Measurements from ENCODE around the gene CCL16.

CCL16 gene

GRCh38 chr17:35982409-35983191, 1.3 kb upstream of the CCL16 start:
- no peaks in the 10 kb centered on the region for H4K20me1 ChIP-seq (ENCODE audit: insufficient read depth, low read length)
- no peaks in the 10 kb centered on the region for H3K27me3 ChIP-seq (ENCODE audit: insufficient read depth, low read length, poor library complexity)
- ATAC-seq (ENCODE audit: insufficient read depth, low read depth) (no peak), DNase-seq (no peak)
- no peak overlapping the region for H3K4me2 ChIP-seq (ENCODE audit: insufficient read depth, low read length)
- no peak overlapping the region for H3K9ac ChIP-seq (ENCODE audit: low read depth, low read length)
- no peaks in the 10 kb centered on the region for H3K9me3 ChIP-seq (ENCODE audit: insufficient read depth, low read length, severe bottlenecking)
- H3K4me3 ChIP-seq (ENCODE audit: low read depth in 1 of 2, low read length in 2 of 2) = no peak overlapping the region
- H3K36me3 ChIP-seq (ENCODE audit: insufficient read depth, low read length) = no peaks in the 10 kb centered on the region
- no peak overlapping the region for H3K27ac ChIP-seq (ENCODE audit: low read length)
- no peak overlapping the region for H2AFZ ChIP-seq (ENCODE audit: low read depth, low read length)
- no peaks in the 10 kb centered on the region for H3K4me1 ChIP-seq (ENCODE audit: insufficient read depth, low read length)
- no peaks in the 10 kb centered on the region for H3K79me2 ChIP-seq (ENCODE audit: insufficient read depth, low read length)
- TF ChIP-seq EZH2 (IDR thresholded peaks at IDR 0.05; ENCODE audit: borderline replicate concordance, low read depth, low read length, severe bottlenecking) = no peak
- TF ChIP-seq, protein P1, sequence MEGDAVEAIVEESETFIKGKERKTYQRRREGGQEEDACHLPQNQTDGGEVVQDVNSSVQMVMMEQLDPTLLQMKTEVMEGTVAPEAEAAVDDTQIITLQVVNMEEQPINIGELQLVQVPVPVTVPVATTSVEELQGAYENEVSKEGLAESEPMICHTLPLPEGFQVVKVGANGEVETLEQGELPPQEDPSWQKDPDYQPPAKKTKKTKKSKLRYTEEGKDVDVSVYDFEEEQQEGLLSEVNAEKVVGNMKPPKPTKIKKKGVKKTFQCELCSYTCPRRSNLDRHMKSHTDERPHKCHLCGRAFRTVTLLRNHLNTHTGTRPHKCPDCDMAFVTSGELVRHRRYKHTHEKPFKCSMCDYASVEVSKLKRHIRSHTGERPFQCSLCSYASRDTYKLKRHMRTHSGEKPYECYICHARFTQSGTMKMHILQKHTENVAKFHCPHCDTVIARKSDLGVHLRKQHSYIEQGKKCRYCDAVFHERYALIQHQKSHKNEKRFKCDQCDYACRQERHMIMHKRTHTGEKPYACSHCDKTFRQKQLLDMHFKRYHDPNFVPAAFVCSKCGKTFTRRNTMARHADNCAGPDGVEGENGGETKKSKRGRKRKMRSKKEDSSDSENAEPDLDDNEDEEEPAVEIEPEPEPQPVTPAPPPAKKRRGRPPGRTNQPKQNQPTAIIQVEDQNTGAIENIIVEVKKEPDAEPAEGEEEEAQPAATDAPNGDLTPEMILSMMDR (IDR thresholded peaks at IDR 0.05; ENCODE audit: borderline replicate concordance, extremely low read depth, low read length, poor library complexity, severe bottlenecking) = no peak

GRCh38 chr17:35981908-35982330, 622 bp upstream of the CCL16 start:
- Histone ChIP-seq H3K9me3 (ENCODE audit: insufficient read depth, low read length, severe bottlenecking) (no peaks in the 10 kb centered on the region), H2AFZ (ENCODE audit: low read depth, low read length) (no peak overlapping the region), H3K27ac (ENCODE audit: low read length) (no peak overlapping the region), H3K4me1 (ENCODE audit: insufficient read depth, low read length) (no peaks in the 10 kb centered on the region), H4K20me1 (ENCODE audit: insufficient read depth, low read length) (no peaks in the 10 kb centered on the region), H3K4me2 (ENCODE audit: insufficient read depth, low read length) (no peak overlapping the region), H3K27me3 (ENCODE audit: insufficient read depth, low read length, poor library complexity) (no peaks in the 10 kb centered on the region), H3K36me3 (ENCODE audit: insufficient read depth, low read length) (no peaks in the 10 kb centered on the region), H3K9ac (ENCODE audit: low read depth, low read length) (no peak overlapping the region), H3K79me2 (ENCODE audit: insufficient read depth, low read length) (no peaks in the 10 kb centered on the region), H3K4me3 (ENCODE audit: low read depth in 1 of 2, low read length in 2 of 2) (no peak overlapping the region)
- no peak for ATAC-seq (ENCODE audit: insufficient read depth, low read depth)
- TF ChIP-seq, protein P1 (IDR thresholded peaks at IDR 0.05; ENCODE audit: borderline replicate concordance, extremely low read depth, low read length, poor library complexity, severe bottlenecking) = peak; percentile 23
- TF ChIP-seq EZH2 (IDR thresholded peaks at IDR 0.05; ENCODE audit: borderline replicate concordance, low read depth, low read length, severe bottlenecking) = no peak
- DNase-seq = no peak

- no peaks in the 10 kb centered on the region for H3K4me1 ChIP-seq (ENCODE audit: insufficient read depth, low read length)
- no peaks in the 10 kb centered on the region for H4K20me1 ChIP-seq (ENCODE audit: insufficient read depth, low read length)
- DNase-seq (no peak), ATAC-seq (ENCODE audit: insufficient read depth, low read depth) (no peak)
- H3K4me2 ChIP-seq (ENCODE audit: insufficient read depth, low read length) = no peak overlapping the region
- no peak overlapping the region for H2AFZ ChIP-seq (ENCODE audit: low read depth, low read length)
- no peak overlapping the region for H3K27ac ChIP-seq (ENCODE audit: low read length)
- no peaks in the 10 kb centered on the region for H3K27me3 ChIP-seq (ENCODE audit: insufficient read depth, low read length, poor library complexity)
- H3K79me2 ChIP-seq (ENCODE audit: insufficient read depth, low read length) = no peaks in the 10 kb centered on the region
- no peaks in the 10 kb centered on the region for H3K36me3 ChIP-seq (ENCODE audit: insufficient read depth, low read length)
- no peak overlapping the region for H3K9ac ChIP-seq (ENCODE audit: low read depth, low read length)
- no peaks in the 10 kb centered on the region for H3K9me3 ChIP-seq (ENCODE audit: insufficient read depth, low read length, severe bottlenecking)
- H3K4me3 ChIP-seq (ENCODE audit: low read depth in 1 of 2, low read length in 2 of 2) = no peak overlapping the region
- TF ChIP-seq, protein P1 (IDR thresholded peaks at IDR 0.05; ENCODE audit: borderline replicate concordance, extremely low read depth, low read length, poor library complexity, severe bottlenecking) = no peak
- no peak for TF ChIP-seq EZH2 (IDR thresholded peaks at IDR 0.05; ENCODE audit: borderline replicate concordance, low read depth, low read length, severe bottlenecking)
These were observed 3.0 kb downstream of the CCL16 start for GRCh38 chr17:35978346-35978745.

Data from DND-41 (cell line).